GM23338 (cell line): Measurements from ENCODE around the gene SULT1C3. TPM values are rescaled to one million over a fixed set of nuclear protein-coding genes. Genes with fewer than 3 reads are reported as not detected.

ENCODE experiments used
- ATAC-seq: fragments of 200-7000 bp; cut with Tn5 transposase; 3 replicates; pipeline ENCODE4 v1.9.1; 2020
- DNase-seq: peaks from one replicate; pipeline ENCODE4 v3.0.0-alpha.2; 2015; ENCODE audit warnings: low spot score
- H2AFZ ChIP-seq: fragments of 200-600 bp; sonication (generic); 2 replicates; pipeline ENCODE4 v1.8.0; 2016; ENCODE audit warnings: antibody characterized with exemption, mild to moderate bottlenecking, moderate library complexity
- H3F3A ChIP-seq: fragments of 200-600 bp; sonication (generic); replicated peaks from 2 replicates; pipeline ENCODE4 v1.8.0; 2017; ENCODE audit warnings: antibody characterized with exemption, mixed run types, low read depth
- H3K27ac ChIP-seq: fragments of 200-600 bp; sonication (generic); 2 replicates; pipeline ENCODE4 v1.6.1; 2016; ENCODE audit warnings: low read depth
- H3K27me3 ChIP-seq: fragments of 200-600 bp; sonication (generic); 2 replicates; pipeline ENCODE4 v1.8.0; 2016; ENCODE audit warnings: mild to moderate bottlenecking, mixed run types, moderate library complexity; ENCODE audit not compliant: insufficient read depth
- H3K36me3 ChIP-seq: fragments of 200-600 bp; sonication (generic); 2 replicates; pipeline ENCODE4 v1.8.0; 2016; ENCODE audit warnings: mild to moderate bottlenecking; ENCODE audit not compliant: insufficient read depth
- H3K4me1 ChIP-seq: fragments of 200-600 bp; sonication (generic); 2 replicates; pipeline ENCODE4 v1.8.0; 2016; ENCODE audit warnings: mild to moderate bottlenecking, moderate library complexity; ENCODE audit not compliant: insufficient read depth
- H3K4me2 ChIP-seq: fragments of 200-600 bp; sonication (generic); 2 replicates; pipeline ENCODE4 v1.7.1; 2017; ENCODE audit warnings: mixed run types
- H3K4me3 ChIP-seq: fragments of 200-600 bp; sonication (generic); 2 replicates; pipeline ENCODE4 v1.6.1; 2016; ENCODE audit warnings: mixed run types
- H3K79me2 ChIP-seq: fragments of 200-600 bp; sonication (generic); replicated peaks from 2 replicates; pipeline ENCODE4 v1.8.0; 2017; ENCODE audit warnings: mild to moderate bottlenecking; ENCODE audit not compliant: insufficient read depth
- H3K9me2 ChIP-seq: fragments of 200-600 bp; sonication (generic); 2 replicates; pipeline ENCODE4 v1.8.0; 2017; ENCODE audit not compliant: insufficient read depth
- H4K20me1 ChIP-seq: fragments of 200-600 bp; sonication (generic); replicated peaks from 2 replicates; pipeline ENCODE4 v1.8.0; 2017; ENCODE audit warnings: mild to moderate bottlenecking; ENCODE audit not compliant: insufficient read depth
- H3K27ac Mint-ChIP-seq: 2 replicates; pipeline ENCODE4 v1.8.0; 2020; ENCODE audit warnings: inconsistent platforms, mild to moderate bottlenecking, moderate library complexity, mixed read lengths
- H3K27me3 Mint-ChIP-seq: 3 replicates; pipeline ENCODE4 v1.8.0; 2022; ENCODE audit warnings: low read depth, mild to moderate bottlenecking, moderate library complexity, mixed read lengths, inconsistent platforms; ENCODE audit not compliant: insufficient read depth, poor library complexity
- H3K36me3 Mint-ChIP-seq: 3 replicates; pipeline ENCODE4 v1.8.0; 2021; ENCODE audit warnings: low read depth, mild to moderate bottlenecking, inconsistent platforms, moderate library complexity, mixed read lengths
- H3K4me1 Mint-ChIP-seq: 3 replicates; pipeline ENCODE4 v1.8.0; 2020; ENCODE audit warnings: mild to moderate bottlenecking, inconsistent platforms, mixed read lengths
- H3K4me3 Mint-ChIP-seq: 3 replicates; pipeline ENCODE4 v1.8.0; 2021; ENCODE audit warnings: moderate library complexity, mild to moderate bottlenecking, inconsistent platforms, mixed read lengths
- H3K9me3 Mint-ChIP-seq: 3 replicates; pipeline ENCODE4 v1.8.0; 2020; ENCODE audit warnings: moderate library complexity, mild to moderate bottlenecking, inconsistent platforms, mixed read lengths
- CREB1 ChIP-seq: fragments of 250-450 bp; sonication (Bioruptor Pico); IDR thresholded peaks from 2 replicates; pipeline ENCODE4 v1.5.0; 2020; ENCODE audit warnings: low read depth, mild to moderate bottlenecking, moderate library complexity
- EZH2 ChIP-seq: fragments of 200-600 bp; sonication (generic); IDR thresholded peaks from one replicate; pipeline ENCODE4 v1.8.0; 2017; ENCODE audit warnings: antibody characterized with exemption, mild to moderate bottlenecking, low read depth; ENCODE audit not compliant: unreplicated experiment
- EZH2phosphoT487 ChIP-seq: fragments of 200-600 bp; sonication (generic); IDR thresholded peaks from one replicate; pipeline ENCODE4 v1.8.1; 2018; ENCODE audit warnings: antibody characterized with exemption; ENCODE audit not compliant: unreplicated experiment
- JUNB ChIP-seq: IDR thresholded peaks from one replicate; pipeline ENCODE4 v1.6.1; 2016; ENCODE audit warnings: antibody characterized with exemption; ENCODE audit not compliant: unreplicated experiment
- NANOG ChIP-seq: IDR thresholded peaks from 2 replicates; pipeline ENCODE4 v1.6.1; 2016; ENCODE audit warnings: antibody characterized with exemption, borderline replicate concordance
- POLR2AphosphoS5 ChIP-seq: IDR thresholded peaks from 2 replicates; pipeline ENCODE4 v1.6.1; 2016; ENCODE audit warnings: antibody characterized with exemption, low read depth
- STAT1 ChIP-seq: IDR thresholded peaks from one replicate; pipeline ENCODE4 v1.6.1; 2016; ENCODE audit warnings: antibody characterized with exemption; ENCODE audit not compliant: unreplicated experiment
- ZNF114 ChIP-seq: fragments of 250-450 bp; sonication (Bioruptor Pico); IDR thresholded peaks from 2 replicates; pipeline ENCODE4 v1.5.0; 2020; ENCODE audit warnings: mild to moderate bottlenecking, moderate library complexity
- polyA plus RNA-seq: library from polyadenylated mRNA; unstranded; fragments of >200 nt; fragmentation: Nextera tagmentation; extraction: Ambion mirVana; gene quantifications from 2 replicates; pipeline ENCODE4 v1.2.1, GENCODE V29; 2016
- total RNA-seq: library from RNA; depleted of rRNA; stranded (reverse); fragments of >200 nt; shearing (Covaris generic); gene quantifications from 2 replicates; pipeline ENCODE4 v1.2.3, GENCODE V29; 2014
- TF ChIP-seq, protein P1 (sequence below): IDR thresholded peaks from 2 replicates; pipeline ENCODE4 v1.6.1; 2016; ENCODE audit warnings: antibody characterized with exemption
- TF ChIP-seq, protein P2 (sequence below), 2 experiments: fragments of 200-600 bp in 1 of 2; sonication (generic) in 1 of 2; conservative IDR thresholded peaks; 2 replicates each; pipeline versions ENCODE4 v1.5.1 to v1.6.1; 2016 to 2017; ENCODE audit warnings: antibody characterized with exemption in 2 of 2, low read depth in 2 of 2, mild to moderate bottlenecking in 2 of 2, moderate library complexity in 1 of 2
- TF ChIP-seq, protein P3 (sequence below): IDR thresholded peaks from one replicate; pipeline ENCODE4 v1.6.1; 2018; ENCODE audit warnings: antibody characterized with exemption; ENCODE audit not compliant: unreplicated experiment

Gene SULT1C3
- total and polyA plus RNA-seq, 2 experiments from 2014 or later = not detected

DNA sequence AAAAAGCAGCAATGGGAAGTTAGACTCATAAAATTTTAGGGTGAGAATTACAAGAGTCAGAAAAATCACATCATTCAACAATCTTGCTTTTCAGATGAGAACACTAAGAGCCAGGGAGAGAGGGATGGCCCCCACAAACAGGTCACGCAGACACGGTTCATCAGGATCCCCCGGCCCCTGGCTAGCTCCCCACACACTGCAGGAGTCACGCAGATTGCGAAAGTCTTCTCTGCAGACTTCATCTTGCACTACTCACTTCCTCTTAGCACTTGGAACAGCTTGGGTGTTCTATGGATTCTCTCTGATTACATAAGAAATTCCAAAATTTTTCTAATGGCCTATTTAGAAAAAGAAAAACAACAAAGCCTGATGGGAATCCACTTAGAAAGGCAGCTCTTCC lies 27.3 kb downstream of the SULT1C3 start:
- TF ChIP-seq STAT1 (no peak), POLR2AphosphoS5 (no peak), EZH2 (no peak), JUNB (no peak), EZH2phosphoT487 (no peak), ZNF114 (CRISPR knock-in tag) (no peak), CREB1 (CRISPR knock-in tag) (no peak)
- TF ChIP-seq, protein P1, sequence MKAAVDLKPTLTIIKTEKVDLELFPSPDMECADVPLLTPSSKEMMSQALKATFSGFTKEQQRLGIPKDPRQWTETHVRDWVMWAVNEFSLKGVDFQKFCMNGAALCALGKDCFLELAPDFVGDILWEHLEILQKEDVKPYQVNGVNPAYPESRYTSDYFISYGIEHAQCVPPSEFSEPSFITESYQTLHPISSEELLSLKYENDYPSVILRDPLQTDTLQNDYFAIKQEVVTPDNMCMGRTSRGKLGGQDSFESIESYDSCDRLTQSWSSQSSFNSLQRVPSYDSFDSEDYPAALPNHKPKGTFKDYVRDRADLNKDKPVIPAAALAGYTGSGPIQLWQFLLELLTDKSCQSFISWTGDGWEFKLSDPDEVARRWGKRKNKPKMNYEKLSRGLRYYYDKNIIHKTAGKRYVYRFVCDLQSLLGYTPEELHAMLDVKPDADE = no peak
- H3K27ac Mint-ChIP-seq = no peak overlapping the region
- peaks cover 10% of the 10 kb centered on the region; the same call in 2 of the 3 replicates for H3K9me3 Mint-ChIP-seq
- Histone ChIP-seq H3K27ac (no peak overlapping the region), H3K27me3 (no peaks in the 10 kb centered on the region), H3K4me2 (no peak overlapping the region), H3K4me3 (no peak overlapping the region), H3K79me2 (no peaks in the 10 kb centered on the region), H3K9me2 (peaks cover 3% of the 10 kb centered on the region), H2AFZ (peak overlapping the region; percentile 38; the same call in 1 of the 2 replicates), H4K20me1 (no peaks in the 10 kb centered on the region), H3F3A (no peaks in the 10 kb centered on the region), H3K36me3 (no peaks in the 10 kb centered on the region), H3K4me1 (peaks cover 4% of the 10 kb centered on the region; the same call in 1 of the 2 replicates)
- H3K27me3 Mint-ChIP-seq = peaks cover 2% of the 10 kb centered on the region
- no peak overlapping the region for H3K4me3 Mint-ChIP-seq
- DNase-seq = no peak
- H3K4me1 Mint-ChIP-seq = peaks cover 3% of the 10 kb centered on the region; the same call in 1 of the 3 replicates
- no peak for ATAC-seq
- H3K36me3 Mint-ChIP-seq = peaks cover 4% of the 10 kb centered on the region; the same call in 2 of the 3 replicates

DNA sequence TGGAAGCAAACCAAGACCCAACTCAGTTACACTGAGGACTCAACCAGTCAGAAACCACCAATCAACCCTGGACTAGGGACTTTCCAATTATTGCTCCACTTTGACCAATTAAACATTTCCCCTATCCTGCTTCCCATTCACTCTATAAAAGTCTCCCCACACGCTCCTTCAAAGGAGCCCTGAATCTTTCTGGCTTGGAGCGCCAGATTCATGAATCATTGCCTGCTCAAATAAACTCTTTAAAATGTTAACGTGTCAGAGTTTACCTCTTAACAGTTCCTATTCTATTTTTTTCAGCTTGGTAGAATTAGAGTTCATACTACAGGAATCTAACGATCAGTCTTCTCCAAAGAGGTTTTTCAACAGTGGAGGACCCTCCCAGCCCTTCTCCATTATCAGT lies 28.2 kb downstream of the SULT1C3 start:
- H3K27me3 ChIP-seq = no peaks in the 10 kb centered on the region
- 0 out of 2 replicates have a peak overlapping the region, but pooled peaks have one; percentile 18 for H2AFZ ChIP-seq
- DNase-seq = no peak
- H3K9me2 ChIP-seq = peaks cover 3% of the 10 kb centered on the region
- H3K36me3 ChIP-seq = no peaks in the 10 kb centered on the region
- H3K4me2 ChIP-seq = no peak overlapping the region
- H3K4me3 ChIP-seq = no peak overlapping the region
- ATAC-seq = no peak
- Mint-ChIP-seq H3K27me3 (peaks cover 2% of the 10 kb centered on the region), H3K4me1 (peaks cover 3% of the 10 kb centered on the region; the same call in 1 of the 3 replicates), H3K36me3 (no peaks in the 10 kb centered on the region; the same call in 2 of the 3 replicates), H3K9me3 (peaks cover 3% of the 10 kb centered on the region; the same call in 1 of the 3 replicates), H3K27ac (no peak overlapping the region), H3K4me3 (no peak overlapping the region)
- H3F3A ChIP-seq = no peaks in the 10 kb centered on the region
- H3K27ac ChIP-seq = no peak overlapping the region
- H4K20me1 ChIP-seq = no peaks in the 10 kb centered on the region
- TF ChIP-seq STAT1 = no peak
- TF ChIP-seq, protein P2, sequence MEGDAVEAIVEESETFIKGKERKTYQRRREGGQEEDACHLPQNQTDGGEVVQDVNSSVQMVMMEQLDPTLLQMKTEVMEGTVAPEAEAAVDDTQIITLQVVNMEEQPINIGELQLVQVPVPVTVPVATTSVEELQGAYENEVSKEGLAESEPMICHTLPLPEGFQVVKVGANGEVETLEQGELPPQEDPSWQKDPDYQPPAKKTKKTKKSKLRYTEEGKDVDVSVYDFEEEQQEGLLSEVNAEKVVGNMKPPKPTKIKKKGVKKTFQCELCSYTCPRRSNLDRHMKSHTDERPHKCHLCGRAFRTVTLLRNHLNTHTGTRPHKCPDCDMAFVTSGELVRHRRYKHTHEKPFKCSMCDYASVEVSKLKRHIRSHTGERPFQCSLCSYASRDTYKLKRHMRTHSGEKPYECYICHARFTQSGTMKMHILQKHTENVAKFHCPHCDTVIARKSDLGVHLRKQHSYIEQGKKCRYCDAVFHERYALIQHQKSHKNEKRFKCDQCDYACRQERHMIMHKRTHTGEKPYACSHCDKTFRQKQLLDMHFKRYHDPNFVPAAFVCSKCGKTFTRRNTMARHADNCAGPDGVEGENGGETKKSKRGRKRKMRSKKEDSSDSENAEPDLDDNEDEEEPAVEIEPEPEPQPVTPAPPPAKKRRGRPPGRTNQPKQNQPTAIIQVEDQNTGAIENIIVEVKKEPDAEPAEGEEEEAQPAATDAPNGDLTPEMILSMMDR (conservative IDR thresholded peaks at IDR 0.05; ENCODE audit: low read depth in 2 of 2) = no peak
- no peak for TF ChIP-seq EZH2
- no peak for TF ChIP-seq POLR2AphosphoS5
- TF ChIP-seq, protein P3, sequence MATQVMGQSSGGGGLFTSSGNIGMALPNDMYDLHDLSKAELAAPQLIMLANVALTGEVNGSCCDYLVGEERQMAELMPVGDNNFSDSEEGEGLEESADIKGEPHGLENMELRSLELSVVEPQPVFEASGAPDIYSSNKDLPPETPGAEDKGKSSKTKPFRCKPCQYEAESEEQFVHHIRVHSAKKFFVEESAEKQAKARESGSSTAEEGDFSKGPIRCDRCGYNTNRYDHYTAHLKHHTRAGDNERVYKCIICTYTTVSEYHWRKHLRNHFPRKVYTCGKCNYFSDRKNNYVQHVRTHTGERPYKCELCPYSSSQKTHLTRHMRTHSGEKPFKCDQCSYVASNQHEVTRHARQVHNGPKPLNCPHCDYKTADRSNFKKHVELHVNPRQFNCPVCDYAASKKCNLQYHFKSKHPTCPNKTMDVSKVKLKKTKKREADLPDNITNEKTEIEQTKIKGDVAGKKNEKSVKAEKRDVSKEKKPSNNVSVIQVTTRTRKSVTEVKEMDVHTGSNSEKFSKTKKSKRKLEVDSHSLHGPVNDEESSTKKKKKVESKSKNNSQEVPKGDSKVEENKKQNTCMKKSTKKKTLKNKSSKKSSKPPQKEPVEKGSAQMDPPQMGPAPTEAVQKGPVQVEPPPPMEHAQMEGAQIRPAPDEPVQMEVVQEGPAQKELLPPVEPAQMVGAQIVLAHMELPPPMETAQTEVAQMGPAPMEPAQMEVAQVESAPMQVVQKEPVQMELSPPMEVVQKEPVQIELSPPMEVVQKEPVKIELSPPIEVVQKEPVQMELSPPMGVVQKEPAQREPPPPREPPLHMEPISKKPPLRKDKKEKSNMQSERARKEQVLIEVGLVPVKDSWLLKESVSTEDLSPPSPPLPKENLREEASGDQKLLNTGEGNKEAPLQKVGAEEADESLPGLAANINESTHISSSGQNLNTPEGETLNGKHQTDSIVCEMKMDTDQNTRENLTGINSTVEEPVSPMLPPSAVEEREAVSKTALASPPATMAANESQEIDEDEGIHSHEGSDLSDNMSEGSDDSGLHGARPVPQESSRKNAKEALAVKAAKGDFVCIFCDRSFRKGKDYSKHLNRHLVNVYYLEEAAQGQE = no peak
- TF ChIP-seq JUNB = no peak
- TF ChIP-seq, protein P1 = no peak
- no peak for TF ChIP-seq NANOG
- TF ChIP-seq CREB1 (CRISPR knock-in tag) = no peak
- no peak for TF ChIP-seq ZNF114 (CRISPR knock-in tag)
- peaks cover 4% of the 10 kb centered on the region; the same call in 1 of the 2 replicates for H3K4me1 ChIP-seq
- H3K79me2 ChIP-seq = no peaks in the 10 kb centered on the region
